ENCODE results near the gene PPP4R3A.

DNA sequence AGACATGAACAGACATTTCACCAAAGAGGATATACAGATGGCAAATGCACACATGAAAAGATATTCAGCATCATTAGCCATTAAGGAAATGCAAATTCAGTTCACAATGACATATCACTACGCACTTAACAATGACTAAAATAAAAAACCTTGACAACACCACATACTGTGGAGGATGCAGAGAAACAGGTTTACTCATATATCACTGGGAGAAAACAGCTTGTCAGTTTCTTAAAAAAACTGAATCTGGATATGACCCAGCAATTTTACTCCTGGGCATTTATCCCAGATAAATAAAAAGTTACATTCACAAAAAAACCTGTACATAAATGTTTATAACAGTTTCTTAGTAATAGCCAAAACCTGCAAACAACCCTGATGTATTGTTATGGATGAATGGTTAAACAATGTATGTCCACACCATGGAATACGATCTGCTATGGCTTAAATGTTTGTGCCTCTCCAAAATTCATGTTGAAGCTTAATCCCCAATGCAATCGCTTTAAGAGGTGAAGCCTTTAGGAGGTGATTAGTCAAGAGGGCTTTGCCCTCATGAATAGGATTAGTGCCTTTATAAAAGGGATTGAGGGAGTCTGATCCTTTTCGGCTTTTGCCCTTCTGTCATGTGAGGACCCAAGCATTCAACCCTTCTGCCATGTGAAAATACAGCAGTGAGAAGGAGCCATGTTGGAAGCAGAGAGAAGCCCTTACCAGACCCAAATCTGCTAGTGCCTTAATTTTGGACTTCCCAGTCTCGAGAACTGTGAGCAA, 36.0 kb upstream of the PPP4R3A start:
- TF ChIP-seq, protein P1, sequence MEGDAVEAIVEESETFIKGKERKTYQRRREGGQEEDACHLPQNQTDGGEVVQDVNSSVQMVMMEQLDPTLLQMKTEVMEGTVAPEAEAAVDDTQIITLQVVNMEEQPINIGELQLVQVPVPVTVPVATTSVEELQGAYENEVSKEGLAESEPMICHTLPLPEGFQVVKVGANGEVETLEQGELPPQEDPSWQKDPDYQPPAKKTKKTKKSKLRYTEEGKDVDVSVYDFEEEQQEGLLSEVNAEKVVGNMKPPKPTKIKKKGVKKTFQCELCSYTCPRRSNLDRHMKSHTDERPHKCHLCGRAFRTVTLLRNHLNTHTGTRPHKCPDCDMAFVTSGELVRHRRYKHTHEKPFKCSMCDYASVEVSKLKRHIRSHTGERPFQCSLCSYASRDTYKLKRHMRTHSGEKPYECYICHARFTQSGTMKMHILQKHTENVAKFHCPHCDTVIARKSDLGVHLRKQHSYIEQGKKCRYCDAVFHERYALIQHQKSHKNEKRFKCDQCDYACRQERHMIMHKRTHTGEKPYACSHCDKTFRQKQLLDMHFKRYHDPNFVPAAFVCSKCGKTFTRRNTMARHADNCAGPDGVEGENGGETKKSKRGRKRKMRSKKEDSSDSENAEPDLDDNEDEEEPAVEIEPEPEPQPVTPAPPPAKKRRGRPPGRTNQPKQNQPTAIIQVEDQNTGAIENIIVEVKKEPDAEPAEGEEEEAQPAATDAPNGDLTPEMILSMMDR (IDR thresholded peaks at IDR 0.05; ENCODE audit: extremely low read depth in 1 of 2, insufficient read depth in 1 of 2, low read depth in 1 of 2, low read length in 2 of 2): no peak
- TF ChIP-seq POLR2A (IDR thresholded peaks at IDR 0.05; ENCODE audit: low read depth, low read length) (no peak), EZH2 (IDR thresholded peaks at IDR 0.05; ENCODE audit: borderline replicate concordance, low read depth, low read length, severe bottlenecking) (no peak), MYC (IDR thresholded peaks at IDR 0.05; ENCODE audit: low read depth, low read length) (no peak), FOS (IDR thresholded peaks at IDR 0.05; ENCODE audit: borderline replicate concordance, insufficient read depth, low read length) (no peak), POLR2AphosphoS5 (IDR thresholded peaks at IDR 0.05; ENCODE audit: insufficient read depth, low read depth, low read length) (no peak), GATA2 (IDR thresholded peaks at IDR 0.05; ENCODE audit: insufficient read depth, insufficient read length, low read depth, low read length) (no peak)
- TF ChIP-seq, protein P2, sequence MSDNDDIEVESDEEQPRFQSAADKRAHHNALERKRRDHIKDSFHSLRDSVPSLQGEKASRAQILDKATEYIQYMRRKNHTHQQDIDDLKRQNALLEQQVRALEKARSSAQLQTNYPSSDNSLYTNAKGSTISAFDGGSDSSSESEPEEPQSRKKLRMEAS (IDR thresholded peaks at IDR 0.05; ENCODE audit: insufficient read depth, insufficient read length): no peak
